Activated naive CD8-positive, alpha-beta T cell treated with anti-CD3 and anti-CD28 coated beads, Interleukin-2, amount 50 U/mL, for 16 hours (primary cell): ENCODE results near the gene ABI3BP.
"Not testable (repeated sequence)": the region's sequence is repeated elsewhere in the genome, so short reads cannot be mapped to it uniquely, and the experiment has no call there.

Source experiments
- DNase-seq: peaks from one replicate; pipeline ENCODE4 v3.0.0-alpha.2; 2020; ENCODE audit warnings: low read depth, low spot score

Gene ABI3BP

GRCh38 chr3:100993309-100993708 lies at the start of gene ABI3BP:
Gene ABI3BP, minus strand, starts transcription at chr3:100993421. Its CDS starts 37 bp downstream, at chr3:100993384.
- no peak for DNase-seq

- DNase-seq: no peak
Observed at GRCh38 chr3:101039285-101039684, 46.1 kb upstream of the ABI3BP start.

GRCh38 chr3:101038880-101039279 lies 45.7 kb upstream of the ABI3BP start:
- DNase-seq: no peak

- no peak for DNase-seq
Observed at GRCh38 chr3:101038393-101038792, 45.2 kb upstream of the ABI3BP start.

GRCh38 chr3:101037613-101038012 lies 44.4 kb upstream of the ABI3BP start:
- DNase-seq: no peak

GRCh38 chr3:101036676-101037075 lies 43.5 kb upstream of the ABI3BP start:
- no peak for DNase-seq

- DNase-seq: no peak
Observed at GRCh38 chr3:101036213-101036618, 43.0 kb upstream of the ABI3BP start.

- no peak for DNase-seq
Observed at GRCh38 chr3:101027286-101027685, 34.1 kb upstream of the ABI3BP start.

- DNase-seq: no peak
Observed at GRCh38 chr3:101026881-101027280, 33.7 kb upstream of the ABI3BP start.

- no peak for DNase-seq
Observed at GRCh38 chr3:101026244-101026643, 33.0 kb upstream of the ABI3BP start.

- no peak for DNase-seq
Observed at GRCh38 chr3:101020351-101021015, 27.3 kb upstream of the ABI3BP start.

GRCh38 chr3:101017017-101017416 lies 23.8 kb upstream of the ABI3BP start:
- no peak for DNase-seq

GRCh38 chr3:101012312-101012711 lies 19.1 kb upstream of the ABI3BP start:
- not testable (repeated sequence) for DNase-seq

GRCh38 chr3:101011136-101011535 lies 17.9 kb upstream of the ABI3BP start:
- no peak for DNase-seq

GRCh38 chr3:101010296-101010695 lies 17.1 kb upstream of the ABI3BP start:
- DNase-seq: no peak

GRCh38 chr3:101009386-101009785 lies 16.2 kb upstream of the ABI3BP start:
- no peak for DNase-seq

GRCh38 chr3:100999160-100999559 lies 5.9 kb upstream of the ABI3BP start:
- no peak for DNase-seq

- no peak for DNase-seq
Observed at GRCh38 chr3:100994809-100995208, 1.6 kb upstream of the ABI3BP start.

- no peak for DNase-seq
Observed at GRCh38 chr3:100994187-100994586, 966 bp upstream of the ABI3BP start.

GRCh38 chr3:100992231-100993012 lies 799 bp downstream of the ABI3BP start:
- no peak for DNase-seq

- no peak for DNase-seq
Observed at GRCh38 chr3:100988080-100988479, 5.1 kb downstream of the ABI3BP start.

- no peak for DNase-seq
Observed at GRCh38 chr3:100984308-100984707, 8.9 kb downstream of the ABI3BP start.

GRCh38 chr3:100982710-100983109 lies 10.5 kb downstream of the ABI3BP start:
- no peak for DNase-seq
